ENCODE results near the gene NCKIPSD. TPM values are rescaled to one million over a fixed set of nuclear protein-coding genes. Genes with fewer than 3 reads are reported as not detected.

The NCKIPSD gene
- total RNA-seq, 1 donor from 2014 or later = 34.1 TPM

DNA sequence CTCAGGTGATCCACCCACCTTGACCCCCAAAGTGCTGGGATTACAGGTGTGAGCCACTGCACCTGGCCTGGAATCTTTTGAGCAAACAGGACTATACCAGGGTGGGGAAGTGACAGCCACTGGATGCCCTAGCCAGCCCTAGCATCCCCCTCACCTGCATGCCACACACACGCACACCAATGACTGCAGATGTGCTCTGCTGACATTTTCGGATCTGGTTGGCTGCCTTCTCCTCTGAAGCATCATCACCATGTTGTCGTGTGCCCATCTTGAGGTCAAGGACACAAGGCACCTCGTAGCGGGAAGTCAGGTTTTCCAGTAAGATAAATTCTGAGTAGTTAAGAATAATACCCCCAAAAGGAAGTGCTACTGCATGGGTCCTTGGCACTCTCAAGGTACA, 3.7 kb upstream of the NCKIPSD start:
- H3K27ac Mint-ChIP-seq (ENCODE audit: unreplicated experiment) = no peak overlapping the region

DNA sequence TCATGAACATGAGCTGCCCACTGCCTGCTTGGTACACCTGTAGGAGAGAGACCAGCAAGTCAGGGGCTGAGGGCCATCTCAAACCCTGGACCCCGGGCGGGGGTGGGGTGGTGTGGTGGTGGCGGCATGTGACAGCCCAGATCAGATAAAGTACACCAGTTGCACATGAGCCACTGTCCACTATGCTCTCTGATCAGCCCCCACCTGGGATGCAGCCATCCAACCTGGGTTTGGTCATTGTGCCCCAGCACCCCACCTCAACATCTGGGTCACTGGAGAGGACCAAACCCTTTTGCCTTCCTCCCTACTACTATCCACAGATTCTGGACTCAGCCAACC, 3.0 kb upstream of the NCKIPSD start:
- peaks cover 17% of the 10 kb centered on the region for H3K4me1 Mint-ChIP-seq (ENCODE audit: unreplicated experiment)

More for the DNA sequence above, 3.7 kb upstream of the NCKIPSD start:
- Mint-ChIP-seq H3K9me3 (ENCODE audit: unreplicated experiment) (no peaks in the 10 kb centered on the region), H3K4me3 (ENCODE audit: unreplicated experiment) (no peak overlapping the region), H3K36me3 (ENCODE audit: low read depth, unreplicated experiment) (peaks cover 32% of the 10 kb centered on the region), H3K27me3 (ENCODE audit: unreplicated experiment) (peaks cover 11% of the 10 kb centered on the region), H3K4me1 (ENCODE audit: unreplicated experiment) (peaks cover 12% of the 10 kb centered on the region)
- DNase-seq (ENCODE audit: low spot score) = no peak
- no peak for TF ChIP-seq CTCF (IDR thresholded peaks at IDR 0.05; ENCODE audit: unreplicated experiment)

GRCh38 chr3:48688032-48688736, 2.5 kb upstream of the NCKIPSD start:
- H3K27ac Mint-ChIP-seq (ENCODE audit: unreplicated experiment) = no peak overlapping the region
- no peak for DNase-seq (ENCODE audit: low spot score)
- no peaks in the 10 kb centered on the region for H3K9me3 Mint-ChIP-seq (ENCODE audit: unreplicated experiment)
- no peak for TF ChIP-seq CTCF (IDR thresholded peaks at IDR 0.05; ENCODE audit: unreplicated experiment)
- H3K36me3 Mint-ChIP-seq (ENCODE audit: low read depth, unreplicated experiment) = peaks cover 26% of the 10 kb centered on the region
- H3K27me3 Mint-ChIP-seq (ENCODE audit: unreplicated experiment) = peaks cover 11% of the 10 kb centered on the region
- peak overlapping the region; percentile 62 for H3K4me3 Mint-ChIP-seq (ENCODE audit: unreplicated experiment)
- peaks cover 22% of the 10 kb centered on the region for H3K4me1 Mint-ChIP-seq (ENCODE audit: unreplicated experiment)

More for the DNA sequence above, 3.0 kb upstream of the NCKIPSD start:
- Mint-ChIP-seq H3K36me3 (ENCODE audit: low read depth, unreplicated experiment) (peaks cover 31% of the 10 kb centered on the region), H3K4me3 (ENCODE audit: unreplicated experiment) (no peak overlapping the region), H3K27ac (ENCODE audit: unreplicated experiment) (no peak overlapping the region), H3K9me3 (ENCODE audit: unreplicated experiment) (no peaks in the 10 kb centered on the region), H3K27me3 (ENCODE audit: unreplicated experiment) (peaks cover 11% of the 10 kb centered on the region)
- TF ChIP-seq CTCF (IDR thresholded peaks at IDR 0.05; ENCODE audit: unreplicated experiment) = no peak
- no peak for DNase-seq (ENCODE audit: low spot score)

GRCh38 chr3:48687220-48687678, 1.5 kb upstream of the NCKIPSD start:
- H3K27ac Mint-ChIP-seq (ENCODE audit: unreplicated experiment) = no peak overlapping the region
- H3K4me3 Mint-ChIP-seq (ENCODE audit: unreplicated experiment) = no peak overlapping the region
- H3K9me3 Mint-ChIP-seq (ENCODE audit: unreplicated experiment) = no peaks in the 10 kb centered on the region
- H3K36me3 Mint-ChIP-seq (ENCODE audit: low read depth, unreplicated experiment) = peaks cover 23% of the 10 kb centered on the region
- H3K4me1 Mint-ChIP-seq (ENCODE audit: unreplicated experiment) = peaks cover 27% of the 10 kb centered on the region
- no peak for DNase-seq (ENCODE audit: low spot score)
- H3K27me3 Mint-ChIP-seq (ENCODE audit: unreplicated experiment) = peaks cover 11% of the 10 kb centered on the region
- TF ChIP-seq CTCF (IDR thresholded peaks at IDR 0.05; ENCODE audit: unreplicated experiment) = no peak

- H3K9me3 Mint-ChIP-seq (ENCODE audit: unreplicated experiment) = no peaks in the 10 kb centered on the region
- H3K36me3 Mint-ChIP-seq (ENCODE audit: low read depth, unreplicated experiment) = peaks cover 27% of the 10 kb centered on the region
- H3K27ac Mint-ChIP-seq (ENCODE audit: unreplicated experiment) = peak overlapping the region; percentile 26
- H3K27me3 Mint-ChIP-seq (ENCODE audit: unreplicated experiment) = peaks cover 11% of the 10 kb centered on the region
- peaks cover 27% of the 10 kb centered on the region for H3K4me1 Mint-ChIP-seq (ENCODE audit: unreplicated experiment)
- no peak for DNase-seq (ENCODE audit: low spot score)
- no peak for TF ChIP-seq CTCF (IDR thresholded peaks at IDR 0.05; ENCODE audit: unreplicated experiment)
- peak overlapping the region; percentile 94 for H3K4me3 Mint-ChIP-seq (ENCODE audit: unreplicated experiment)
These were observed 964 bp upstream of the NCKIPSD start for GRCh38 chr3:48686538-48687219.
